Lower leg skin (tissue), 3 donors: ENCODE results near the gene WSCD2.

ENCODE experiments used
- CTCF ChIP-seq, 3 donors: fragments of 450-650 bp; IDR thresholded peaks; one replicate each; pipeline ENCODE4 v1.5.1; 2016; ENCODE audit warnings: antibody characterized with exemption in 3 of 3, mild to moderate bottlenecking in 3 of 3, moderate library complexity in 2 of 3
- POLR2A ChIP-seq, 2 donors: fragments of 450-650 bp; IDR thresholded peaks; one replicate each; pipeline ENCODE4 v1.6.1; 2016 to 2017; ENCODE audit warnings: antibody characterized with exemption in 2 of 2, mild to moderate bottlenecking in 1 of 2, moderate library complexity in 1 of 2

GRCh38 chr12:108120863-108121165 lies 8.3 kb upstream of the WSCD2 start:
- no peak for TF ChIP-seq POLR2A (IDR thresholded peaks at IDR 0.05)
- no peak for TF ChIP-seq CTCF (IDR thresholded peaks at IDR 0.05)
